DOHH2 (cell line): ENCODE data around the gene VPS33A.

Experiments used
- H3F3A ChIP-seq: fragments of 200-600 bp; sonication (generic), shearing (Covaris generic); 2 replicates; pipeline ENCODE4 v1.6.0; 2016; ENCODE audit warnings: antibody characterized with exemption, mild to moderate bottlenecking; ENCODE audit not compliant: control insufficient read depth, insufficient read depth
- H3K27ac ChIP-seq: fragments of 200-600 bp; sonication (generic); 2 replicates; pipeline ENCODE4 v1.5.1; 2014; ENCODE audit warnings: low read depth, mild to moderate bottlenecking, low read length, moderate library complexity
- H3K27me3 ChIP-seq: fragments of 200-600 bp; sonication (generic); 2 replicates; pipeline ENCODE4 v1.6.1; 2014; ENCODE audit warnings: mild to moderate bottlenecking, low read length, mixed read lengths; ENCODE audit not compliant: control insufficient read depth
- H3K36me3 ChIP-seq: fragments of 200-600 bp; sonication (generic); 2 replicates; pipeline ENCODE4 v1.6.1; 2014; ENCODE audit warnings: mild to moderate bottlenecking, low read length, moderate library complexity, mixed read lengths; ENCODE audit not compliant: control insufficient read depth
- H3K4me1 ChIP-seq: fragments of 200-600 bp; sonication (generic); 2 replicates; pipeline ENCODE4 v1.6.1; 2014; ENCODE audit warnings: mild to moderate bottlenecking, low read length, mixed read lengths; ENCODE audit not compliant: control insufficient read depth
- H3K4me2 ChIP-seq: fragments of 200-600 bp; sonication (generic); 2 replicates; pipeline ENCODE4 v1.6.0; 2014; ENCODE audit warnings: mild to moderate bottlenecking, low read length, moderate library complexity
- H3K4me3 ChIP-seq: fragments of 200-600 bp; sonication (generic); 2 replicates; pipeline ENCODE4 v1.5.1; 2014; ENCODE audit warnings: mild to moderate bottlenecking, low read length, mixed read lengths
- H3K79me2 ChIP-seq: fragments of 200-600 bp; sonication (generic); 2 replicates; pipeline ENCODE4 v1.6.1; 2014; ENCODE audit warnings: mild to moderate bottlenecking, low read length, mixed read lengths; ENCODE audit not compliant: control insufficient read depth
- H3K9me2 ChIP-seq: fragments of 200-600 bp; sonication (generic); replicated peaks from 2 replicates; pipeline ENCODE4 v1.6.1; 2014; ENCODE audit warnings: mild to moderate bottlenecking, low read length, mixed read lengths; ENCODE audit not compliant: control insufficient read depth
- H3K9me3 ChIP-seq: fragments of 200-600 bp; sonication (generic); 2 replicates; pipeline ENCODE4 v1.6.1; 2014; ENCODE audit warnings: antibody characterized with exemption, low read length, mixed read lengths; ENCODE audit not compliant: control insufficient read depth, insufficient read depth
- H4K20me1 ChIP-seq: fragments of 200-600 bp; sonication (generic); 2 replicates; pipeline ENCODE4 v1.6.0; 2014; ENCODE audit warnings: low read depth, mild to moderate bottlenecking, antibody characterized with exemption, low read length, moderate library complexity; ENCODE audit not compliant: control insufficient read depth, insufficient read depth
- EZH2phosphoT487 ChIP-seq: fragments of 200-600 bp; sonication (generic); IDR thresholded peaks from 2 replicates; pipeline ENCODE4 v1.6.1; 2017; ENCODE audit warnings: borderline replicate concordance, mild to moderate bottlenecking, antibody characterized with exemption, low read length, moderate library complexity, mixed read lengths
- TF ChIP-seq, protein P1 (sequence below): fragments of 200-600 bp; sonication (generic); IDR thresholded peaks from one replicate; pipeline ENCODE4 v1.5.1; 2014; ENCODE audit warnings: antibody characterized with exemption, mild to moderate bottlenecking, low read depth, low read length; ENCODE audit not compliant: poor library complexity, severe bottlenecking

VPS33A gene

DNA sequence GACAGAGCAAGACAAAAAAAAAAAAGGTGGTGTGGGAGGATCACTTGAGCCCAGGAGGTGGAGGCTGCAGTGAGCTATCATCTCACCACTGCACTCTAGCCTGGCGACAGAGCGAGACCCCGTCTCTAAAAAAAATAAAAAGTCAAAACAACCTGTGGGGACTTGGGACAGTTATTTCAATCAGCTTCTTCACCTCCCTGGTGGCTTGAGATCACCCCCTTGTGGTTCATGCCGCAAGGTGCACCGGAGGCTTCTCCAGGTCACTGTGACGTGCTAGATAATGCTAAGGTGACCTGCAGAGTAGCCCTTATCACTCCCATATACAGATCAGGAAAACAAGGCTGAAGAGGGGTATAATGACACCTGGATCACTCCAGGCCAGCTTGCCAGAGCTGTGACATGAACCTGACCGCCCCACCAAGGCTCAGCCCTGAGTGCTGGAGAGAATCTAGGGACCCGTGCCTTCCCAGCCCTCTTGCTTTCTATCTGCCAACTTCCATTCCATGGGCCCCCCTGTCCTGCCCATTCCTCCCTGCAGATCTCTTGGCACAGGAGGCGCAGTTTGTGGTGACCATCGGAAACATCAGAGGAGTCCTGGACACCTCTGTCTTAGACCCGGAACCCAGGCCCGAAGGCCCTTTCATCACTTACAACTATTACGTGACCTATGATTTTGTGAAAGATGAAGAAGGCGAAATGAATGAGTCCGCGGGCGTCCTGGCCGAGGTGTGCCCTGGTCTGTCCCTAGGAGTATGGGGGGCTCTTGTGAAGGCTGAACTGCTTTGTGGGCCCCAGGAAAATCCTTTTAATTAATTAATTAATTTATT lies 75.2 kb downstream of the VPS33A start:
- H3K4me2 ChIP-seq: no peak overlapping the region

DNA sequence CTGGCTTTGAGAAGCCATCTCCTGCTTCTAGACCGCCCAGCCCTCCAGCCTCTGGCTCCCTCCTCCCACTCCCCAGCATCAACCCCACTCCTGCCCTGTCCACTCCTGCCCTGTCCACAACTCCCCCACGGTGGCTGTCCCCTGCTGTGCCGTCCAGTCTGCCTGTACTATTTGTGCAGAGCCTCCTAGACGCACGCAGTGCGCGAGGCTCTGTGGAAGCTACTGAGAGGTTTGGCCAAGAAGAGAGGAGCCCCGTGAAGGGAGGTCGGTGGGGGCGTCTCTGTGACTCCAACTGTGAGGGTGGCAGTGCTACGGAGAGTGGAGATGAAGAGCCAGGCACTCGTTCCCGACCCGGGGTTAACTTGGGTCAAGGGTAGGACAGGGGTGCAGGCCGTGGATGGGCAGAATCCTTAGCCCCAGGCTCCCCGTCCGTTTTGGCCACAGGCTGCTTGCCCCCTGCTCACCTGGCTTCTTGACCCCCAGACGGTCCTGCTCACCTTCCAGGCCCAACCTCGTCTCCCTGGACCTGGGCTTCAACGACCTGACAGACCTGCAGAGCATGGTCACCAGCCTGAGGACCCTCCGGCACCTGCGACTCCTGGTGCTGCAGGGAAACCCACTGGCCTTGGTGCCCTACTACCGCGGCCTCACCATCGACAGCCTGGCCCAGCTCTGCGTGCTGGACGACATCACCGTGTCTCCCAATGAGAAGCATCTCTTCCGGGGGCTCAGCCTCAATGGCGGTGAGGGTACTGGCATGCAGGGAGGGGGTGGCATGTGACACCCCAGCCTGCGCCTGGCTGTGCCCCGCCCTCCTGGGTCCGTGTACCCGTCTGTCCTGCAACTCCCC lies 76.4 kb downstream of the VPS33A start:
- Histone ChIP-seq H3K27me3 (no peaks in the 10 kb centered on the region), H3K9me3 (no peaks in the 10 kb centered on the region), H3K27ac (no peak overlapping the region), H3K4me2 (no peak overlapping the region), H3K9me2 (no peaks in the 10 kb centered on the region), H4K20me1 (no peaks in the 10 kb centered on the region), H3K36me3 (no peaks in the 10 kb centered on the region), H3K79me2 (no peaks in the 10 kb centered on the region), H3K4me1 (no peaks in the 10 kb centered on the region), H3K4me3 (no peak overlapping the region), H3F3A (no peaks in the 10 kb centered on the region)
- no peak for TF ChIP-seq EZH2phosphoT487
- TF ChIP-seq, protein P1, sequence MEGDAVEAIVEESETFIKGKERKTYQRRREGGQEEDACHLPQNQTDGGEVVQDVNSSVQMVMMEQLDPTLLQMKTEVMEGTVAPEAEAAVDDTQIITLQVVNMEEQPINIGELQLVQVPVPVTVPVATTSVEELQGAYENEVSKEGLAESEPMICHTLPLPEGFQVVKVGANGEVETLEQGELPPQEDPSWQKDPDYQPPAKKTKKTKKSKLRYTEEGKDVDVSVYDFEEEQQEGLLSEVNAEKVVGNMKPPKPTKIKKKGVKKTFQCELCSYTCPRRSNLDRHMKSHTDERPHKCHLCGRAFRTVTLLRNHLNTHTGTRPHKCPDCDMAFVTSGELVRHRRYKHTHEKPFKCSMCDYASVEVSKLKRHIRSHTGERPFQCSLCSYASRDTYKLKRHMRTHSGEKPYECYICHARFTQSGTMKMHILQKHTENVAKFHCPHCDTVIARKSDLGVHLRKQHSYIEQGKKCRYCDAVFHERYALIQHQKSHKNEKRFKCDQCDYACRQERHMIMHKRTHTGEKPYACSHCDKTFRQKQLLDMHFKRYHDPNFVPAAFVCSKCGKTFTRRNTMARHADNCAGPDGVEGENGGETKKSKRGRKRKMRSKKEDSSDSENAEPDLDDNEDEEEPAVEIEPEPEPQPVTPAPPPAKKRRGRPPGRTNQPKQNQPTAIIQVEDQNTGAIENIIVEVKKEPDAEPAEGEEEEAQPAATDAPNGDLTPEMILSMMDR: no peak

More for the DNA sequence above, 75.2 kb downstream of the VPS33A start:
- TF ChIP-seq EZH2phosphoT487: no peak
- TF ChIP-seq, protein P1: peak; percentile 87
- Histone ChIP-seq H3K79me2 (no peaks in the 10 kb centered on the region), H4K20me1 (no peaks in the 10 kb centered on the region), H3K27ac (no peak overlapping the region), H3K36me3 (no peaks in the 10 kb centered on the region), H3F3A (no peaks in the 10 kb centered on the region; the same call in 1 of the 2 replicates), H3K4me3 (no peak overlapping the region), H3K9me2 (no peaks in the 10 kb centered on the region), H3K9me3 (no peaks in the 10 kb centered on the region), H3K4me1 (no peaks in the 10 kb centered on the region), H3K27me3 (no peaks in the 10 kb centered on the region)

DNA sequence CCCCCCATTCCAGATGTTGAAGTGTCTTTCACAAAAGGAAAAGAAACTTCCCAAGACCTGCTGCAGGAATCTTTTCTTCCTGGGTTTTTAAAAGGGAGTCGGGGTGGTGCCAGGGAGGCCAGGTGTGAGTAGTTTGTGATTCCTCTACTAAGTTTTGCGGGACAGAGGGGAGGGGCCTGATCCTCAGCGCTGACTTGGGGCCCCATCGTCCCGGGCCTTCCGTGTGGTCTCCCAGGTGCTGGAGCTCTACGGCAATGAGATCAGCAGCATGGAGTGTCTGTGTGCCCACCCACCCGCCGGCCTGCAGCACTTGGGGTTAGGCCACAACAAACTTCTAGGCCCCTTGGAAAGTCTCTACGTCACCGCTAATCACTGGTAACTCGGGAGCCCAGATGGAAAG lies 78.8 kb downstream of the VPS33A start:
- Histone ChIP-seq H3K9me2 (no peaks in the 10 kb centered on the region), H3K36me3 (no peaks in the 10 kb centered on the region), H3K9me3 (no peaks in the 10 kb centered on the region), H3K27me3 (peaks cover 16% of the 10 kb centered on the region), H3K4me1 (peaks cover 18% of the 10 kb centered on the region), H3K79me2 (no peaks in the 10 kb centered on the region), H3K4me3 (no peak overlapping the region), H3F3A (no peaks in the 10 kb centered on the region), H3K27ac (no peak overlapping the region), H3K4me2 (no peak overlapping the region), H4K20me1 (no peaks in the 10 kb centered on the region)
- TF ChIP-seq, protein P1: no peak
- no peak for TF ChIP-seq EZH2phosphoT487
